Fibroblast of skin of scalp (primary cell): Measurements from ENCODE around the gene GIT1. TPM values are rescaled to one million over a fixed set of nuclear protein-coding genes. Genes with fewer than 3 reads are reported as not detected.
A peak's percentile ranks its signal among the peaks of the same experiment; 100 is the strongest.

Experiments used
- DNase-seq: peaks from one replicate; pipeline ENCODE4 v3.0.0-alpha.2; 2013
- polyA plus RNA-seq, 2 experiments: library from polyadenylated mRNA; unstranded; fragments of 120-200 nt; gene quantifications; one replicate each; pipeline ENCODE4 v1.2.1, GENCODE V29; 2013; ENCODE audit not compliant: insufficient read length in 2 of 2

Gene GIT1
- 28.0 TPM for polyA plus RNA-seq (2013, experiment 1 of 2; ENCODE audit: insufficient read length)
- 26.4 TPM for polyA plus RNA-seq (2013, experiment 2 of 2; ENCODE audit: insufficient read length)

- DNase-seq, result peak; percentile 90
Measured at GRCh38 chr17:29589524-29590410, at the start of gene GIT1. GIT1 (minus strand) TSS chr17:29589648; CDS start chr17:29589378, 270 bp downstream.

- DNase-seq, result no peak
Measured at GRCh38 chr17:29633886-29634285, 44.4 kb upstream of the GIT1 start.

GRCh38 chr17:29630630-29631193 is 41.3 kb upstream of the GIT1 start:
- no peak for DNase-seq

DNA sequence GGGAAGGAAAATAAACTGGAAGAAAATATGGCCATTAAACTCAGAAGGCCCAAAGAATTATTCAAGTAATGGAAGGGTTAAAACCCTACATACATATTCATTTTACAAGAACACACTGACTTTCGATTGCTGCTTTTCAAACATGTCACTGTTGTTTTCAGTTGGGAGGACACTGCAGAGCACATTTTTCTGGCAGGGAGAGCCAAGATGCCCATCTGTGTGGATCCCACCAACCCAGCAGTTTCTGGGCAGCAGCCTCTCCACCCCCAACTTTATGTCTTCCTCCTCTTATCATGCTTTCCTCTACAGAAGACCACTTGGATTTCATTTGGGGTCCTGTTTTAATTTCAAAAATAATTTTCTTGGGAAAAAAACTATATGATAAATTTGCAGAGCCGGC is 40.4 kb upstream of the GIT1 start:
- no peak for DNase-seq

DNA sequence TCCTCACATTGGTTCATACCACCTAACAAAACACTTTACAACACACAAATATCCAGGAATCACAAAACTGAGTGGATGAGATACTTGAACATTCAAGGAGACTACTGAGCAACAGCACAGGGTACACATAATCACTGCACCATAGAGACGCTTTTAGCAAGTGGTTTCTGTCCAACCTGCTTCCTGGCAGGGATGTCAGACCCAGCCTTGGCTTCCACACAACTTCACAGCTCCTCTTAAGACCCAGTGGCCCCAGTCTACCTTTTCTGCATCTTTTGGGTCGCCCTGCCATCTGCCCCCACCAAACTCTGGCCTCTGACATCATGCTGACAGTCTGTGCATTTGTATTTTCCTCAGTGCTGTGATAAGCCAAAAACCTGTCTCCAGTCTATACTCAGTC is 39.2 kb upstream of the GIT1 start:
- no peak for DNase-seq

- no peak for DNase-seq
Measured at GRCh38 chr17:29627951-29628350, 38.5 kb upstream of the GIT1 start.

- peak; percentile 60 for DNase-seq
Measured at GRCh38 chr17:29625037-29625750, 35.7 kb upstream of the GIT1 start.

DNA sequence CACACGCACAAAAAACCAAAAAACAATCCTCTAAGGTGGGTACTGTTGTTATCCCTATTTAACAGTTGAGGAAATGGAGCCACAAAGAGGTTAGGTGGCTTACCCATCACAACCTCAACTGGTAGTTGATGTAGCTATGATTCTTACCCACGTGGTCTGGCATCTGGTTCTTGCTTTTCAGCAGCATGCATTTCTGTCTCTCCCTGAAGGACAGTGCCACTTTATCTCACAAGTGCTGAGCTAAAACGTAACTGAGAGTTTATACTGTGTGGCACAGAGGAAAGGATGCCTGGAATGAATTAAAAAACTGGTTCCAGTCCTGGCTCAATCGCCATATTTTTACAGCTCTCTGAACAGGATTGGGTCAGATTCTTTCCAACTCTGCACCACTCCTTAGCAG is 35.1 kb upstream of the GIT1 start:
- DNase-seq, result no peak

- DNase-seq, result no peak
Measured at GRCh38 chr17:29623283-29623647, 33.8 kb upstream of the GIT1 start.

GRCh38 chr17:29622337-29623282 is 33.2 kb upstream of the GIT1 start, which contains the start of gene CORO6:
CORO6 (minus strand) TSS chr17:29622912; CDS start chr17:29621421, 1,491 bp downstream.
- peak; percentile 47 for DNase-seq

- DNase-seq, result peak; percentile 29
Measured at GRCh38 chr17:29621751-29622194, 32.3 kb upstream of the GIT1 start.

DNA sequence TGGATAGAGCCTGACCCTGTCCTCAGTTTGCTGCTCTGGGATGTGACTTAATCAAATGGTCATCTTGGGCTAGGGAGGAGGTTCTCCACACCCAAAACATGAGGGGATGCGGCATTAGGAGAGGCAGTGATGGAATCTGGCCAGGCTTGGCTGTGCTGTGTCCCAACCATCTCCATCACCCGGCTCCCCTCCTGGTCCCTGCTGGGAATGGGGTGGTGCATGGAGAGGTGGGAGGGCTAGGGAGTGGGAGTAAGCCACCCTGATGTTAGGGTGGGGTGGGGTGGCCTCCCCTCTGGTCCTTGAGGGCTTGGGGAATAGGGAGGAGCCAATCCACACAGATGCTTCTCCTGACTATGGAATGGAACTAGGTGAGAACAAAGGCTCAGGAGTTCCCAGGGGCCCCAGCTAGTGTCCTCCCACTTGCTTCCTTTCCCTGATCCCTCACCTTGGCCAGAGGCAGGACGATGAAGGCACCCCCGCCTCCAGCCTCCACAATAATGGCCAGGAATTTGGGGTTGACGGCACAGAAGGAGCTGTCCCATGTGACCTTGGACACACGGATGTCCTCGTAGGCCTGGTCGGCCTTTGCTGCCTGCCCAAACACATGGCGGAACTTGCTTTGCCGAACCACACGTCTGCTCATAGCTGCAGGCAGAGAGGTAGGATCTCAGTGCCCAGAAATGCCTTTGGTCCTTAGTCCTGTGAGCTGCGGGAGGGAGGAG is 31.5 kb upstream of the GIT1 start:
- DNase-seq, result no peak

DNA sequence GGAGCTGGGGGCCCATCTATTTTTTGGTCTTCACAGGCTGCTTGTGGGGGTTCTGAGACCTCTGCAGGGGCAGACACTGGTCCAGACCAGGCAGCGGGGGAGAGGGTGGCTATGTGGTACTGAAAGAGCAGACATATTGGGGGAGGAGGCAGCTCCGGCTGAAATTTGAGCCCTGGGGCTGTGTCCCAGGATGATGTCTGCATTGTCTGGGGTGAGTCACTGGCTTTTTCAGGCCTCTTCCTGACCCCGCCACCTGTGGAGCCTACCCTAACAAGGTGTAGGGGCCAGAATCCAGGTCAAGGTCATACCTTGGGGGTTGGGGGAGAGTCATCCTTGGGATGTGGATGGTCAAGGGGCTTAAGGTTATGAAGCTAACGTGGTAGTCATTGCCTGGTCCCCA is 30.8 kb upstream of the GIT1 start:
- DNase-seq, result peak; percentile 38

DNA sequence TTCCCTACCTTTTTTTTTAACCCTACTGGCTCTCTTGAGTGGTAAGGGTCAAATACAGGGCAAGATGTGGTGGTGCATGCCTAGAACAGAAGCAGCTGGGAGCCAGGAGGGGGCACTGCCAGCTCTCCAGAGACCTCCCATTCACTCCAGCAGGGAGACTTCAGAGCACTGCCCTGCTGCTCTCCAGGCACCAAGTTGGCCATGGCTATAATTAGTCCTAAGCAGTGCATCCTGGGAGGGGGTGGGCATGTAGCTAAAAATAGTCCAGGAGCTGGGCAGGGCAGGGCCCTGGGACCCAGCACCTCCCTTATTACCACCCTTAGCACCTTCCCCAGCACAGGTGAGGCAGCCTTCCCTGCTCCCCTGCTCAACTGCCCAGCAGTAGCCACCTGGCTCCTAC is 29.8 kb upstream of the GIT1 start:
- peak; percentile 51 for DNase-seq

DNA sequence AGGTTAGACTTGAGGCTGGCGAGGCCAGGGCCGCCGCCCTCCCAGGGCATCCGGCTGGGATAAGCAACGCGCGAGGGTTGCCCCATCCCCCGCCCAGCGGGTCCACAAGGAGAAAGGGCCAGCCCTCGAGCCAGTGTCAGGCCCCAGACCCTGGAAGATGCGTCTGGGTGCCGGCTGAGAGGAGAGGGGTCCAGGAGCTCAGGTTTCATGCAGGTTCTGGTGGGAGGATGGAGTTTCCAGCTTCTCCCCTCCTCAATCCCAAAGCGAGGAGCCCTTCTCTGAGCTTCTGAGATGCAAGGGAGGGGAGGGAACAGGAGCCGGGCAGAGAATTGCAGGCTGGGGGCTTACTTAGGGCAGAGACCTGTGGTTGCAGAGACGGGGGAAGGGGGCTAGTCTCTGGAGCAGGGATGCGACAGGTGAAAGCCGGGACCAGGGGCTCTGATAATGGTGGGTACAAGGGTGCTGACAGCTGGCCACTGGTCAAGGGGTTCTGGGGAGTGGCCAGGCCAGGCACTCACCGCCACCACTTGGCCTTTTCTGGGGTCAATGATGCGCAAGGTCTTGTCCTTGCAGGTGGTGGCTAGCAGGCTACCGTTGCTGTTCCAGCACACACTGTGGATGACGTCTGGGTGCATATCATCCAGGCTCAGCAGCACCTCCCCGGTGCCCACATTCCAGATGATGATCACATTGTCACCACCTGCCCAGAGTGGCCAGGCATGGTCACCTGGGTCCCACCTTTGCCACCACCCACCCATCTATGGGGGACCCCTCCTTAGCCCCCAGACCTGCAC is 29.0 kb upstream of the GIT1 start:
- no peak for DNase-seq

DNA sequence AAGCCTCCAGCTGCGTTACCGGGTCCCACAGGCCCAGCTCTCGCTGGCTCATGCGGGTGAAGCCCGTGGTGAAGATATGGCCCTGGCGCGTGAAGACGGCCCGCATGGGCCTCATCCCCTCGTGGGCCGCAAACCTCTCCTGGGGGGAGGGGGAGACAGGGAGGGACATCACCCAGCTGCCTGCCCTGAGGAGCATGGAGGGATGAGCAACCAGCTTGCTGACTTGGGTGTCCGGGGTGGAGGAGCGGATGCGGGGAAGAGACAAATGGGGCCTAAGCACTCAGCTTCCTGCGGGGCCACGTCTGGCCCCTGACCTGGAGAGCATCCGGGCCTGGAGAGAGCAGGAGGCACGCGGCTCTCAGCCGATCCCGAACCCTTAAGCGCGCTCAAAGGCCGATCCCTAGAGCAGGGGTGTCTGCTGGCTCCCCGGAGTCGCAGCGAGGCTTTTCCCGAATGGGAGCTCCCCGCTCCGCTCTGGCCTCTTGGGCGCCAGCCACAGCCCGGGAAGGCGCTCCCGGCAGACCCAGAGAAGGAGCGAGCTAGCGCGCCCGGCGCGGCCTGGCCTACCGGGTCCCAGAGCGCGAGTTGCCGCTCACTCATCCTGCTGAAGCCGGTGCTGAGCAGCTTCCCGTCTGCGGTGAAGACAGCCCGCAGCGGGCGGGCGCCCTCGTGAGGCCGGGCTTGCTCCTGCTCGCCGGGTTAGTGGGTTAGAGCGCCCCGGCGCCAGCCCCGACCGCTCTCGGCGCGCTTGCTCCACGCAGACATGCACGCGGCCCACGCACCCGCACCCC is 28.2 kb upstream of the GIT1 start:
- peak; percentile 71 for DNase-seq

GRCh38 chr17:29617125-29617480 is 27.7 kb upstream of the GIT1 start:
- peak; percentile 80 for DNase-seq

GRCh38 chr17:29616300-29617048 is 27.0 kb upstream of the GIT1 start:
- no peak for DNase-seq
